SU-DHL-6 (cell line): ENCODE measurements around the gene MRPS24.
A peak's percentile ranks its signal among the peaks of the same experiment; 100 is the strongest.

Experiments
- H2AFZ ChIP-seq: fragments of 200-600 bp; sonication (generic); 2 replicates; pipeline ENCODE4 v1.6.1; 2014; ENCODE audit warnings: low read depth, mild to moderate bottlenecking, moderate library complexity, mixed read lengths, antibody characterized with exemption, low read length; ENCODE audit not compliant: severe bottlenecking
- H3F3A ChIP-seq: fragments of 200-600 bp; shearing (Covaris generic); 2 replicates; pipeline ENCODE4 v1.6.0; 2016; ENCODE audit warnings: antibody characterized with exemption, mild to moderate bottlenecking; ENCODE audit not compliant: insufficient read depth
- H3K27ac ChIP-seq: fragments of 200-600 bp; sonication (generic); 2 replicates; pipeline ENCODE4 v1.5.1; 2016; ENCODE audit warnings: low read depth, mild to moderate bottlenecking, low read length, moderate library complexity, mixed read lengths
- H3K27me3 ChIP-seq: fragments of 200-600 bp; sonication (generic), shearing (Covaris generic); 2 replicates; pipeline ENCODE4 v1.6.0; 2014; ENCODE audit warnings: mild to moderate bottlenecking, low read length
- H3K36me3 ChIP-seq: fragments of 200-600 bp; sonication (generic); 2 replicates; pipeline ENCODE4 v1.6.1; 2014; ENCODE audit warnings: mild to moderate bottlenecking, low read length, mixed read lengths
- H3K4me2 ChIP-seq: fragments of 300-600, 200-600 bp; shearing (Covaris generic), sonication (generic); 2 replicates; pipeline ENCODE4 v1.6.0; 2014; ENCODE audit warnings: low read length, low read depth, mild to moderate bottlenecking; ENCODE audit not compliant: poor library complexity, severe bottlenecking
- H3K4me3 ChIP-seq: fragments of 200-600 bp; sonication (generic); 2 replicates; pipeline ENCODE4 v1.5.1; 2014; ENCODE audit warnings: antibody characterized with exemption, low read length, mild to moderate bottlenecking, mixed read lengths; ENCODE audit not compliant: insufficient read depth, poor library complexity, severe bottlenecking
- H3K79me2 ChIP-seq: fragments of 200-600 bp; sonication (generic); 2 replicates; pipeline ENCODE4 v1.6.1; 2014; ENCODE audit warnings: mild to moderate bottlenecking, low read length, moderate library complexity; ENCODE audit not compliant: insufficient read depth
- H3K9ac ChIP-seq: fragments of 200-600 bp; sonication (generic); 2 replicates; pipeline ENCODE4 v1.7.0; 2014; ENCODE audit warnings: mild to moderate bottlenecking, low read length
- H3K9me2 ChIP-seq: fragments of 200-600 bp; sonication (generic); replicated peaks from 2 replicates; pipeline ENCODE4 v1.6.1; 2014; ENCODE audit warnings: low read length; ENCODE audit not compliant: insufficient read depth
- H3K9me3 ChIP-seq: fragments of 200-600 bp; sonication (generic); 2 replicates; pipeline ENCODE4 v1.6.1; 2014; ENCODE audit warnings: low read length, mixed read lengths; ENCODE audit not compliant: insufficient read depth
- H4K20me1 ChIP-seq: fragments of 200-600 bp; sonication (generic); 2 replicates; pipeline ENCODE4 v1.6.1; 2014; ENCODE audit warnings: low read depth, mild to moderate bottlenecking, antibody characterized with exemption, low read length, moderate library complexity, mixed read lengths
- CTCF ChIP-seq: fragments of 200-600 bp; sonication (generic); IDR thresholded peaks from one replicate; pipeline ENCODE4 v1.5.1; 2017; ENCODE audit warnings: antibody characterized with exemption, mild to moderate bottlenecking, low read length, moderate library complexity; ENCODE audit not compliant: insufficient read depth, poor library complexity, severe bottlenecking
- EZH2phosphoT487 ChIP-seq: fragments of 200-600 bp; sonication (generic), shearing (Covaris generic); conservative IDR thresholded peaks from 2 replicates; pipeline ENCODE4 v1.6.1; 2018; ENCODE audit warnings: mild to moderate bottlenecking, antibody characterized with exemption, low read length, moderate library complexity, mixed read lengths

The MRPS24 gene

DNA sequence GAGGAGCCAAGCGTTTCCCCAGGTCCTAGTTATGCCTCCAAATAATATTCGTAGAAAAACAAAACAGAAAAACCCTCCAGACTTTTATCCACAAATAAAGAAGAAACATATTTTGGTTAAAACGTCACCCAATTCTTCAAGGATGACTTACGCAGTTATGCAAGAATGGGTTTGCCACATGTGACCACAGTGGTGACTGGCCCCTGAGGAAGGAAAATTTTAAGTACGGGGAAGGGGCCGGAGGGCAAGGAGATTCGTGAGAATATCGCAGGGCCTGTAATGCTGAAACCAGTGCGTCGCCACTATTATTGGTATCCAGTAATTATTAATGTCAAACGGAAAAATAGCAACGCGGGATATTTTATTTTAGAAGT lies 537 bp upstream of the MRPS24 start:
- H3K27me3 ChIP-seq, result no peaks in the 10 kb centered on the region
- H3K9me3 ChIP-seq, result no peaks in the 10 kb centered on the region
- H2AFZ ChIP-seq, result peak overlapping the region; percentile 97
- H3K9me2 ChIP-seq, result no peaks in the 10 kb centered on the region
- H4K20me1 ChIP-seq, result no peaks in the 10 kb centered on the region
- peak overlapping the region; percentile 58 for H3K4me3 ChIP-seq
- no peak for TF ChIP-seq EZH2phosphoT487
- no peak for TF ChIP-seq CTCF
- no peak overlapping the region for H3K27ac ChIP-seq
- H3K79me2 ChIP-seq, result no peaks in the 10 kb centered on the region
- no peaks in the 10 kb centered on the region for H3K36me3 ChIP-seq
- peak overlapping the region; percentile 71 for H3K4me2 ChIP-seq
- peaks cover 5% of the 10 kb centered on the region; the same call in 1 of the 2 replicates for H3F3A ChIP-seq
- peak overlapping the region; percentile 56 for H3K9ac ChIP-seq

- Histone ChIP-seq H3F3A (peaks cover 5% of the 10 kb centered on the region; the same call in 1 of the 2 replicates), H3K27ac (no peak overlapping the region), H2AFZ (peak overlapping the region; percentile 97)
Measured at GRCh38 chr7:43868681-43869005, 674 bp downstream of the MRPS24 start.

GRCh38 chr7:43868181-43868580 lies 1.1 kb downstream of the MRPS24 start:
- peak overlapping the region; percentile 56 for H3K9ac ChIP-seq
- peak overlapping the region; percentile 97 for H2AFZ ChIP-seq
- peak overlapping the region; percentile 58 for H3K4me3 ChIP-seq
- TF ChIP-seq CTCF, result no peak
- no peak for TF ChIP-seq EZH2phosphoT487
- no peaks in the 10 kb centered on the region for H3K79me2 ChIP-seq
- H3K9me2 ChIP-seq, result no peaks in the 10 kb centered on the region
- no peaks in the 10 kb centered on the region for H3K9me3 ChIP-seq
- no peaks in the 10 kb centered on the region for H4K20me1 ChIP-seq
- no peaks in the 10 kb centered on the region for H3K27me3 ChIP-seq
- no peak overlapping the region for H3K27ac ChIP-seq
- H3K36me3 ChIP-seq, result no peaks in the 10 kb centered on the region
- H3F3A ChIP-seq, result peaks cover 5% of the 10 kb centered on the region; the same call in 1 of the 2 replicates
- H3K4me2 ChIP-seq, result peak overlapping the region; percentile 71

More at GRCh38 chr7:43868681-43869005, 674 bp downstream of the MRPS24 start:
- H3K9me3 ChIP-seq, result no peaks in the 10 kb centered on the region
- H3K4me2 ChIP-seq, result peak overlapping the region; percentile 71
- no peaks in the 10 kb centered on the region for H3K36me3 ChIP-seq
- no peaks in the 10 kb centered on the region for H3K9me2 ChIP-seq
- no peaks in the 10 kb centered on the region for H4K20me1 ChIP-seq
- no peak for TF ChIP-seq EZH2phosphoT487
- no peak for TF ChIP-seq CTCF
- peak overlapping the region; percentile 58 for H3K4me3 ChIP-seq
- no peaks in the 10 kb centered on the region for H3K79me2 ChIP-seq
- H3K9ac ChIP-seq, result peak overlapping the region; percentile 56
- H3K27me3 ChIP-seq, result no peaks in the 10 kb centered on the region

DNA sequence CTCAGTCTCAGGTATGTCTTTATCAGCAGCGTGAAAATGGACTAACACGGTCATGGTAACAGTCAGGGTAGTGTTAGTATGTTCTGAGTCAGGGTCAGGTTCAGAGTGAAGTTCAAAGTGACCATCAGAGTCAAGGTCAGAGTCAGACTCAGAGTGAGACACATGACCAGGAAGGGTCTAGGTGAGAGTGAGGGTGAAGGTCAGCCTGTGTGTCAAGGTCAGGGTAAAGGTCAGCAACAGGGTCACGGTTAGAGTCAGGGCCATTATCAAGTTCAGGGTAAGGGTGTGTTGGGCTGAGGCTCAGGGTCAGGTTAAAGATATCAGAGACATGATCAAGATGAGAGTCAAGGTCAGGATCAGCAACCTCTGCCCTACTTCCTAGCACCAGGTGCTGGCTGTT lies 4.0 kb downstream of the MRPS24 start:
- Histone ChIP-seq H3K9me2 (no peaks in the 10 kb centered on the region), H3K4me2 (no peak overlapping the region), H2AFZ (no peak overlapping the region), H3K4me3 (no peak overlapping the region), H3K27ac (no peak overlapping the region), H3F3A (peaks cover 5% of the 10 kb centered on the region; the same call in 1 of the 2 replicates), H3K36me3 (no peaks in the 10 kb centered on the region), H3K79me2 (no peaks in the 10 kb centered on the region), H3K9ac (no peak overlapping the region), H3K9me3 (no peaks in the 10 kb centered on the region), H4K20me1 (no peaks in the 10 kb centered on the region), H3K27me3 (no peaks in the 10 kb centered on the region)
- TF ChIP-seq EZH2phosphoT487 (no peak), CTCF (no peak)
